Endothelial cell of umbilical vein (primary cell): ENCODE data around the gene ARHGAP32. TPM values are rescaled to one million over a fixed set of nuclear protein-coding genes. Genes with fewer than 3 reads are reported as not detected.

ENCODE experiments used
- BruUV-seq: library from RNA; stranded (reverse); fragments of 400-500 nt; replicated peaks from 2 replicates; lab custom pipeline; 2021; lab: Mats Ljungman, UMichigan
- CTCF ChIA-PET: fragments of 300-600, 350-600 bp; sonication (Branson Sonifier 250); formaldehyde crosslinking; loops from one replicate; lab custom pipeline; 2021; ENCODE audit warnings: antibody characterized with exemption, inconsistent platforms; lab: Charles Lee
- POLR2A ChIA-PET: fragments of 300-600, 350-600 bp; sonication (Branson Sonifier 250); formaldehyde crosslinking; loops from one replicate; lab custom pipeline; 2021; ENCODE audit warnings: antibody characterized with exemption, inconsistent platforms; lab: Charles Lee
- DNase-seq: peaks from one replicate; pipeline ENCODE4 v3.0.0-alpha.2; 2011; ENCODE audit warnings: low read depth, low spot score
- FAIRE-seq: peaks from 2 replicates; lab custom pipeline; 2011; peaks lifted over from hg19 to GRCh38; lab: Jason Lieb, UNC
- H2AFZ ChIP-seq: 2 replicates; pipeline ENCODE4 v1.6.0; 2012; ENCODE audit warnings: low read depth, low read length, control low read depth, inconsistent platforms
- H3K27ac ChIP-seq: 2 replicates; pipeline ENCODE4 v1.5.1; 2011; ENCODE audit warnings: low read depth, mild to moderate bottlenecking, control low read depth, low read length, moderate library complexity; ENCODE audit not compliant: insufficient read depth
- H3K27me3 ChIP-seq, 2 experiments: 2 replicates each; pipeline versions ENCODE4 v1.6.0 to v1.6.1; 2011; ENCODE audit warnings: low read length in 2 of 2, mixed read lengths in 1 of 2; ENCODE audit not compliant: control insufficient read depth in 2 of 2, insufficient read depth in 2 of 2
- H3K36me3 ChIP-seq, 2 experiments: 2 replicates in 1 of 2; 3 replicates in 1 of 2; pipeline ENCODE4 v1.5.1; 2011; ENCODE audit warnings: low read length in 2 of 2, mild to moderate bottlenecking in 1 of 2, moderate library complexity in 1 of 2; ENCODE audit not compliant: control insufficient read depth in 2 of 2, insufficient read depth in 2 of 2; ENCODE audit errors: extremely low read depth in 1 of 2
- H3K4me1 ChIP-seq: 3 replicates; pipeline ENCODE4 v1.5.1; 2011; ENCODE audit warnings: mild to moderate bottlenecking, low read length; ENCODE audit not compliant: control insufficient read depth, insufficient read depth; ENCODE audit errors: extremely low read depth
- H3K4me2 ChIP-seq: 2 replicates; pipeline ENCODE4 v1.6.1; 2011; ENCODE audit warnings: low read length, control low read depth, mixed read lengths; ENCODE audit not compliant: insufficient read depth
- H3K4me3 ChIP-seq, 3 experiments: fragments of 200-600 bp in 1 of 3; sonication (generic), shearing (Covaris generic) in 1 of 3; replicated peaks in 1 of 3; 2 replicates each; pipeline ENCODE4 v1.5.1; 2011 to 2016; ENCODE audit warnings: control low read depth in 3 of 3, low read length in 3 of 3, mild to moderate bottlenecking in 2 of 3, inconsistent platforms in 1 of 3, low read depth in 1 of 3, moderate library complexity in 1 of 3; ENCODE audit not compliant: insufficient read depth in 1 of 3
- H3K79me2 ChIP-seq: 2 replicates; pipeline ENCODE4 v1.6.0; 2012; ENCODE audit warnings: low read length, inconsistent platforms; ENCODE audit not compliant: control insufficient read depth, insufficient read depth
- H3K9ac ChIP-seq: replicated peaks from 2 replicates; pipeline ENCODE3; 2011; ENCODE audit warnings: low read length, control low read depth; ENCODE audit not compliant: insufficient read depth; ENCODE audit errors: extremely low read depth
- H3K9me1 ChIP-seq: replicated peaks from 3 replicates; pipeline ENCODE4 v1.6.0; 2011; ENCODE audit warnings: mild to moderate bottlenecking, low read length; ENCODE audit not compliant: control insufficient read depth, insufficient read depth; ENCODE audit errors: extremely low read depth
- H3K9me3 ChIP-seq: replicated peaks from 2 replicates; pipeline ENCODE4 v1.5.1; 2012; ENCODE audit warnings: low read length, inconsistent platforms; ENCODE audit not compliant: control insufficient read depth, insufficient read depth
- H4K20me1 ChIP-seq: replicated peaks from 2 replicates; pipeline ENCODE3; 2011; ENCODE audit warnings: mild to moderate bottlenecking, low read length; ENCODE audit not compliant: control insufficient read depth, insufficient read depth; ENCODE audit errors: extremely low read depth
- CTCF ChIP-seq, 2 donors: IDR thresholded peaks; 1 replicate in 1 of 2; 2 replicates in 1 of 2; pipeline ENCODE4 v1.5.1; 2011; ENCODE audit warnings: low read length in 2 of 2, mild to moderate bottlenecking in 2 of 2, moderate library complexity in 2 of 2, control low read depth in 1 of 2, inconsistent platforms in 1 of 2, low read depth in 1 of 2; ENCODE audit not compliant: insufficient read depth in 1 of 2; ENCODE audit errors: extremely low read depth in 1 of 2
- EZH2 ChIP-seq: IDR thresholded peaks from 2 replicates; pipeline ENCODE4 v1.6.1; 2012; ENCODE audit warnings: borderline replicate concordance, low read depth, mild to moderate bottlenecking, moderate library complexity, low read length, inconsistent platforms; ENCODE audit not compliant: severe bottlenecking
- FOS ChIP-seq: IDR thresholded peaks from 2 replicates; pipeline ENCODE4 v1.6.1; 2011; ENCODE audit warnings: mild to moderate bottlenecking, low read length, moderate library complexity, borderline replicate concordance; ENCODE audit not compliant: insufficient read depth
- GATA2 ChIP-seq: IDR thresholded peaks from 2 replicates; pipeline ENCODE4 v1.7.0; 2011; ENCODE audit warnings: low read depth, mild to moderate bottlenecking, moderate library complexity, mixed read lengths, low read length; ENCODE audit not compliant: insufficient read length, insufficient read depth
- JUN ChIP-seq: IDR thresholded peaks from 2 replicates; pipeline ENCODE4 v1.6.1; 2011; ENCODE audit warnings: borderline replicate concordance, low read depth; ENCODE audit not compliant: insufficient read length, insufficient read depth
- MAX ChIP-seq: IDR thresholded peaks from 2 replicates; pipeline ENCODE4 v1.6.1; 2011; ENCODE audit not compliant: insufficient read depth, insufficient read length
- MYC ChIP-seq: IDR thresholded peaks from one replicate; pipeline ENCODE4 v1.6.1; 2011; ENCODE audit warnings: mild to moderate bottlenecking, low read depth, low read length
- POLR2A ChIP-seq: IDR thresholded peaks from 2 replicates; pipeline ENCODE4 v1.6.1; 2012; ENCODE audit warnings: low read depth, mild to moderate bottlenecking, control low read depth, low read length
- POLR2AphosphoS5 ChIP-seq: IDR thresholded peaks from 2 replicates; pipeline ENCODE4 v1.6.1; 2012; ENCODE audit warnings: low read depth, mild to moderate bottlenecking, control low read depth, low read length, moderate library complexity; ENCODE audit not compliant: insufficient read depth
- dilution Hi-C: fragments of 300-500 bp; cut with MboI; formaldehyde crosslinking; loops from one replicate; pipeline ENCODE4 v1.15.0; 2019; ENCODE audit warnings: low sequenced_read_pairs; ENCODE audit not compliant: extremely low pct_ligation_motif_present
- intact Hi-C: fragments of 100-400 bp; cut with micrococcal nuclease; formaldehyde crosslinking; loops from one replicate; pipeline ENCODE4 v1.10.0; 2022
- polyA plus RNA-seq, 4 experiments: library from polyadenylated mRNA; depleted of rRNA in 3 of 4; stranded (reverse) in 3 of 4; unstranded in 1 of 4; fragments of >200 nt; gene quantifications; 2 replicates each; pipeline versions ENCODE4 v1.2.1 to v1.2.3, GENCODE V29; 2011 to 2012; ENCODE audit warnings: missing spikeins in 1 of 4
- total RNA-seq: library from RNA; stranded (reverse); gene quantifications from 2 replicates; pipeline ENCODE4 v1.2.3, GENCODE V29; 2021

ARHGAP32 gene
- total and polyA plus RNA-seq, 2 donors (not counting 3 experiments of a cell fraction or from before 2014, with no cell fraction given): 3.4 to 9.1 TPM

GRCh38 chr11:129191649-129192048 lies 476 bp downstream of the ARHGAP32 start:
- no peak overlapping the region for H3K4me2 ChIP-seq
- no peaks in the 10 kb centered on the region for H4K20me1 ChIP-seq
- TF ChIP-seq POLR2A (no peak), FOS (no peak), POLR2AphosphoS5 (no peak)
- H3K4me1 ChIP-seq: no peaks in the 10 kb centered on the region
- H3K79me2 ChIP-seq: no peaks in the 10 kb centered on the region
- no TSS peak for BruUV-seq
- H3K9me3 ChIP-seq: no peaks in the 10 kb centered on the region
- POLR2A ChIA-PET: no interaction called here
- H3K27me3 ChIP-seq: no peaks in the 10 kb centered on the region
- no peak overlapping the region for H3K4me3 ChIP-seq
- no peak overlapping the region for H3K9ac ChIP-seq
- CTCF ChIA-PET: no interaction called here
- H2AFZ ChIP-seq: no peak overlapping the region
- FAIRE-seq (no peak), DNase-seq (no peak)
- dilution Hi-C loops (no loop called here), intact Hi-C loops (no loop called here)
- no peak overlapping the region for H3K27ac ChIP-seq
- H3K9me1 ChIP-seq: no peaks in the 10 kb centered on the region
- no peaks in the 10 kb centered on the region for H3K36me3 ChIP-seq

GRCh38 chr11:129190087-129190486 lies 2.0 kb downstream of the ARHGAP32 start:
- POLR2A ChIA-PET: no interaction called here
- H3K4me2 ChIP-seq: no peak overlapping the region
- dilution Hi-C loops: no loop called here
- no peaks in the 10 kb centered on the region for H3K9me3 ChIP-seq
- no peaks in the 10 kb centered on the region for H3K27me3 ChIP-seq
- H3K9ac ChIP-seq: no peak overlapping the region
- no peaks in the 10 kb centered on the region for H3K36me3 ChIP-seq
- no peak overlapping the region for H3K27ac ChIP-seq
- DNase-seq (no peak), FAIRE-seq (no peak)
- no peak overlapping the region for H2AFZ ChIP-seq
- H3K4me1 ChIP-seq: no peaks in the 10 kb centered on the region
- TF ChIP-seq POLR2AphosphoS5 (no peak), GATA2 (no peak), CTCF (IDR thresholded peaks at IDR 0.05; ENCODE audit: extremely low read depth in 1 of 2, insufficient read depth in 1 of 2, low read depth in 1 of 2, low read length in 2 of 2) (no peak), POLR2A (no peak), FOS (no peak), JUN (no peak), MYC (no peak), EZH2 (no peak), MAX (no peak)
- H3K4me3 ChIP-seq: no peak overlapping the region
- H4K20me1 ChIP-seq: no peaks in the 10 kb centered on the region
- intact Hi-C loops: no loop called here
- BruUV-seq: no TSS peak
- no peaks in the 10 kb centered on the region for H3K9me1 ChIP-seq
- H3K79me2 ChIP-seq: no peaks in the 10 kb centered on the region
- CTCF ChIA-PET: no interaction called here
